ENCODE data around the gene IGSF10. TPM values are rescaled to one million over a fixed set of nuclear protein-coding genes. Genes with fewer than 3 reads are reported as not detected.
A peak's percentile ranks its signal among the peaks of the same experiment; 100 is the strongest.

IGSF10 gene
- total RNA-seq, 1 donor = 1.4 TPM

DNA sequence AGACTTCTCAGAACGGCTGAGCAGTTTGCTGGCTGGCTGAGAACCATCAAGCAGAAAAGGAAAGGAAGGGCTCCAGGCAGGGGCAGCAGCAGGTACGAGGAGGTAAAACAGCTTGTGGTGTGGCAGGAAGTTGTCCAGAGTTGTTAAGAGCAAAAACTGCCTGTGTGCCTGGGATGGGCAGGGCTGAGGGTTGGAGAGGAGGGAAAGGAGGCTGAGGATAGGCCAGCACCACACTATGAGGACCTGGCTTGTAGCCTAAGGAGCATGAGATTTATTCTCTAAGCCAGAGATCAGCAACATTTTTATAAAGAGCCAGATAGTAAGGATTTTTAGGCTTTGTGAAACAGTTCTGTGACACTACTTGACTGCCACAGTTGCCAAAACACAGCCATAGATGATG is 8.0 kb downstream of the IGSF10 start:
- DNase-seq (ENCODE audit: insufficient read length, low spot score, missing footprints) = no peak
- Histone ChIP-seq H3K9me3 (ENCODE audit: low read depth, low read length) (no peaks in the 10 kb centered on the region), H2AFZ (ENCODE audit: low read length) (no peak overlapping the region), H4K20me1 (ENCODE audit: insufficient read depth, low read length) (no peaks in the 10 kb centered on the region), H3K27ac (ENCODE audit: low read depth, low read length) (no peak overlapping the region), H3K4me2 (ENCODE audit: insufficient read depth, low read length) (no peak overlapping the region), H3K4me1 (ENCODE audit: insufficient read depth, low read length) (no peaks in the 10 kb centered on the region), H3K27me3 (ENCODE audit: insufficient read depth, low read length) (no peaks in the 10 kb centered on the region), H3K79me2 (ENCODE audit: insufficient read depth, low read length) (no peaks in the 10 kb centered on the region), H3K36me3 (ENCODE audit: insufficient read depth, low read length) (no peaks in the 10 kb centered on the region), H3K4me3 (ENCODE audit: insufficient read depth, low read length) (no peak overlapping the region)
- no peak for TF ChIP-seq CTCF (IDR thresholded peaks at IDR 0.05; ENCODE audit: extremely low read depth, low read depth, low read length)

DNA sequence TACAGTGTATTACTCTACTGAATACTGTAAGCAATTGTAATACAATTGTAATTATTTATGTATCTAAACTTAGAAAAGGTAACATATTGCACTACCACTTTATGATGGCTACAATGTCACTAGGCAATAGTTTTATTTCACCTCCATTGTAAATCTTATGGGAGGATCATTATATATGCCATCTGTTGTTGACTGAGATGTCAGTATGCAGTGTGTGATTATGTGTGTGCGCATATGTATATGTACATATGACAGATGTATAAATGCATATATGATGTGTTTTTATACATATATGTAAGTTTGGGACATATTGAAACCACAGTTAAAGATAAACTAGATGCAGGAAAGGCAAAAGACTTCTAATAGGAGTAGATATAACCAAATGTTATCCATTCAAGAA is 8.5 kb downstream of the IGSF10 start:
- Histone ChIP-seq H4K20me1 (ENCODE audit: insufficient read depth, low read length) (no peaks in the 10 kb centered on the region), H3K27ac (ENCODE audit: low read depth, low read length) (no peak overlapping the region), H3K4me3 (ENCODE audit: insufficient read depth, low read length) (no peak overlapping the region), H2AFZ (ENCODE audit: low read length) (no peak overlapping the region), H3K9me3 (ENCODE audit: low read depth, low read length) (no peaks in the 10 kb centered on the region), H3K4me1 (ENCODE audit: insufficient read depth, low read length) (no peaks in the 10 kb centered on the region), H3K36me3 (ENCODE audit: insufficient read depth, low read length) (no peaks in the 10 kb centered on the region), H3K79me2 (ENCODE audit: insufficient read depth, low read length) (no peaks in the 10 kb centered on the region), H3K4me2 (ENCODE audit: insufficient read depth, low read length) (no peak overlapping the region), H3K27me3 (ENCODE audit: insufficient read depth, low read length) (no peaks in the 10 kb centered on the region)
- DNase-seq (ENCODE audit: insufficient read length, low spot score, missing footprints) = no peak
- TF ChIP-seq CTCF (IDR thresholded peaks at IDR 0.05; ENCODE audit: extremely low read depth, low read depth, low read length) = no peak

DNA sequence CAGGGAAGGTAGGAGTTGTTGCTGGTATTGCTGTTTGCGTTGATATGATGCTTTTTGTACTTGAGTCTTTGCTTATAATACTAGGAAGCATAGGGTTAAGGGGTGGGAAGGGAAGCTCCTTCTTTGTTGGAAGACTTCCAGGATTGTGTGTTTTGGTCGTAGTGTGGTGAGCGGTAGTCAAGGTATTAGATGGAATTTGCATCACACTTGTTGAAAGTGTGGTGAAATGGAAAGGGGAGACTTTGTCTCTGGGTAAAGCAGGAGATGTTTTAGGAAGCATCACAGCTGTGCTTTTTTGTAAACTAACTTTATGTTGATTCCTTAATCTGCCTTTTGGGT is 14.9 kb downstream of the IGSF10 start:
- Histone ChIP-seq H3K36me3 (ENCODE audit: insufficient read depth, low read length) (no peaks in the 10 kb centered on the region), H3K79me2 (ENCODE audit: insufficient read depth, low read length) (no peaks in the 10 kb centered on the region), H3K4me1 (ENCODE audit: insufficient read depth, low read length) (peaks cover 13% of the 10 kb centered on the region), H4K20me1 (ENCODE audit: insufficient read depth, low read length) (no peaks in the 10 kb centered on the region), H3K9me3 (ENCODE audit: low read depth, low read length) (no peaks in the 10 kb centered on the region), H2AFZ (ENCODE audit: low read length) (no peak overlapping the region), H3K27ac (ENCODE audit: low read depth, low read length) (peak overlapping the region; percentile 42), H3K27me3 (ENCODE audit: insufficient read depth, low read length) (no peaks in the 10 kb centered on the region), H3K4me3 (ENCODE audit: insufficient read depth, low read length) (no peak overlapping the region), H3K4me2 (ENCODE audit: insufficient read depth, low read length) (no peak overlapping the region)
- DNase-seq (ENCODE audit: insufficient read length, low spot score, missing footprints) = no peak
- TF ChIP-seq CTCF (IDR thresholded peaks at IDR 0.05; ENCODE audit: extremely low read depth, low read depth, low read length) = no peak

DNA sequence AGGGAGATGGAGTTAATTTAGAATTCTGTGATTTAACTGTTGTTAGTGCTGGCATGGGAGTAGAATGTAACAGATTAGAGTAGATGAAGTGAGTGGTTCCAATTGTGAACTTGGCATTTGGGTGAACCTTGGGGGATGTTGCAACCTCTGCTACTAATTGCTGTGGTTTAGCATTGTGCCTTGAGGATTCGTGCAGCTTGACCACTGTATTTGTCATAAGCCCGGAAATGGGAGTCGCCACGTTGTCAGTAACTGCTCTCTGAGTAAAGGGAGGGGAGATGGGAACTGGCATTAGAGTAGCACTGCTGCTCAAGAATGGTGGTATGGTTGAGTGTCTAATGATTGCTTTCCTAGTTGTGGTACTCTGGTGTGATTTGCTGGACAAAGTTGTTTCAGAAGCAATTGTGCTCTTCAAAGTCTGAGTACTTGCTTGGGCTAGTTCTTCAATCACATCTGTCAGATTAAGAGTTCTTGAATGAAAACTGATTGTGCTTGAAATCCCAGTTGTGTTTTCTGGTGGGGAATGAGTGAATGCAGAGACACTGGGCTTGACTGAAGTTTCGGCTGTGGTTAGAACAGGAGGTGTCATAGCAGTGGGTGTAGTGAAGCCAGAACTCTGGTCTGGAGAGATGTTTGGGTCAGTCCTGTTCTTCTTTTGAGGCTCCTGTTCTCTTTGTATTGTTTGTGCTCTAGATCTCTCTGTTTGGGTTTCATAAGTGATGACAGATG is 15.4 kb downstream of the IGSF10 start:
- no peaks in the 10 kb centered on the region for H3K79me2 ChIP-seq (ENCODE audit: insufficient read depth, low read length)
- H3K9me3 ChIP-seq (ENCODE audit: low read depth, low read length) = no peaks in the 10 kb centered on the region
- H3K36me3 ChIP-seq (ENCODE audit: insufficient read depth, low read length) = no peaks in the 10 kb centered on the region
- H3K27me3 ChIP-seq (ENCODE audit: insufficient read depth, low read length) = no peaks in the 10 kb centered on the region
- no peak overlapping the region for H2AFZ ChIP-seq (ENCODE audit: low read length)
- H3K4me2 ChIP-seq (ENCODE audit: insufficient read depth, low read length) = peak overlapping the region; percentile 32
- TF ChIP-seq CTCF (IDR thresholded peaks at IDR 0.05; ENCODE audit: extremely low read depth, low read depth, low read length) = no peak
- H3K4me3 ChIP-seq (ENCODE audit: insufficient read depth, low read length) = no peak overlapping the region
- no peaks in the 10 kb centered on the region for H4K20me1 ChIP-seq (ENCODE audit: insufficient read depth, low read length)
- peak; percentile 76 for DNase-seq (ENCODE audit: insufficient read length, low spot score, missing footprints)
- peaks cover 13% of the 10 kb centered on the region for H3K4me1 ChIP-seq (ENCODE audit: insufficient read depth, low read length)
- H3K27ac ChIP-seq (ENCODE audit: low read depth, low read length) = peak overlapping the region; percentile 42

All from osteoblast (primary cell).